HepG2 (cell line): ENCODE results near the gene TAS2R4. TPM values are rescaled to one million over a fixed set of nuclear protein-coding genes. Genes with fewer than 3 reads are reported as not detected.

Source experiments
- DNMT1 ChIP-seq: sonication (generic); formaldehyde crosslinking; IDR thresholded peaks from 2 replicates; pipeline ENCODE4 v1.5.1; 2020; ENCODE audit warnings: mild to moderate bottlenecking, missing genetic modification reagents
- HNF4A ChIP-seq: sonication (generic); formaldehyde crosslinking; IDR thresholded peaks from 2 replicates; pipeline ENCODE4 v1.4.0; 2020; ENCODE audit warnings: missing genetic modification reagents
- RBM39 ChIP-seq: fragments of 200-400 bp; formaldehyde crosslinking; IDR thresholded peaks from one replicate; pipeline ENCODE4 v1.6.1; 2018; ENCODE audit warnings: antibody characterized with exemption, mild to moderate bottlenecking, low read depth, low read length; ENCODE audit not compliant: poor library complexity, severe bottlenecking
- RFX5 ChIP-seq: IDR thresholded peaks from 2 replicates; pipeline ENCODE4 v1.6.1; 2011; ENCODE audit warnings: low read depth, low read length, improper control_type of control experiment
- SCMH1 ChIP-seq: sonication (generic); formaldehyde crosslinking; IDR thresholded peaks from 2 replicates; pipeline ENCODE4 v1.9.0; 2021; ENCODE audit warnings: missing genetic modification reagents, mild to moderate bottlenecking, borderline replicate concordance
- SIX4 ChIP-seq: sonication (generic); formaldehyde crosslinking; IDR thresholded peaks from 2 replicates; pipeline ENCODE4 v1.4.0; 2020; ENCODE audit warnings: missing genetic modification reagents
- SP2 ChIP-seq: sonication (generic); formaldehyde crosslinking; IDR thresholded peaks from 2 replicates; pipeline ENCODE4 v1.5.1; 2020; ENCODE audit warnings: mild to moderate bottlenecking, missing genetic modification reagents
- SUZ12 ChIP-seq: fragments of 150-350 bp; IDR thresholded peaks from 2 replicates; pipeline ENCODE4 v1.6.1; 2014; ENCODE audit warnings: low read depth, low read length
- TBX2 ChIP-seq: sonication (generic); formaldehyde crosslinking; IDR thresholded peaks from 2 replicates; pipeline ENCODE4 v1.5.0; 2020; ENCODE audit warnings: missing genetic modification reagents, mild to moderate bottlenecking, borderline replicate concordance
- THAP11 ChIP-seq: IDR thresholded peaks from 2 replicates; pipeline ENCODE4 v1.6.1; 2016; ENCODE audit warnings: missing biosample characterization, missing genetic modification reagents
- TSC22D2 ChIP-seq: sonication (generic); formaldehyde crosslinking; IDR thresholded peaks from 2 replicates; pipeline ENCODE4 v1.5.1; 2020; ENCODE audit warnings: missing genetic modification reagents, mild to moderate bottlenecking, borderline replicate concordance
- XBP1 ChIP-seq: sonication (generic); formaldehyde crosslinking; IDR thresholded peaks from 2 replicates; pipeline ENCODE4 v1.5.0; 2020; ENCODE audit warnings: missing genetic modification reagents
- YEATS2 ChIP-seq: sonication (generic); formaldehyde crosslinking; IDR thresholded peaks from 2 replicates; pipeline ENCODE4 v1.4.0; 2020; ENCODE audit warnings: missing genetic modification reagents, borderline replicate concordance
- ZBTB14 ChIP-seq: sonication (generic); formaldehyde crosslinking; IDR thresholded peaks from 2 replicates; pipeline ENCODE4 v1.4.0; 2020; ENCODE audit warnings: missing genetic modification reagents
- ZNF3 ChIP-seq: IDR thresholded peaks from 2 replicates; pipeline ENCODE4 v1.7.0; 2017; ENCODE audit warnings: inconsistent platforms
- ZNF550 ChIP-seq: sonication (generic); formaldehyde crosslinking; IDR thresholded peaks from 2 replicates; pipeline ENCODE4 v1.4.0; 2020; ENCODE audit warnings: mild to moderate bottlenecking, missing genetic modification reagents, borderline replicate concordance
- ZNF589 ChIP-seq: sonication (generic); formaldehyde crosslinking; conservative IDR thresholded peaks from 2 replicates; pipeline ENCODE4 v1.8.0; 2022; ENCODE audit warnings: mild to moderate bottlenecking, moderate library complexity, missing genetic modification reagents
- ZNF737 ChIP-seq: sonication (generic); formaldehyde crosslinking; IDR thresholded peaks from 2 replicates; pipeline ENCODE4 v1.5.0; 2020; ENCODE audit warnings: missing genetic modification reagents, mild to moderate bottlenecking, borderline replicate concordance
- ZNF878 ChIP-seq: sonication (generic); formaldehyde crosslinking; IDR thresholded peaks from 2 replicates; pipeline ENCODE4 v1.8.1; 2023; ENCODE audit warnings: mild to moderate bottlenecking, missing genetic modification reagents, moderate library complexity
- polyA plus RNA-seq, 8 experiments: library from polyadenylated mRNA; depleted of rRNA in 3 of 8; stranded (reverse) in 7 of 8; unstranded in 1 of 8; fragments of >200 nt; fragmentation: Illumina TruSeq in 4 of 8; extraction: Trizol in 4 of 8; gene quantifications; 2 replicates each; pipeline versions ENCODE4 v1.2.1 to v1.2.3, GENCODE V29; 2011 to 2016; ENCODE audit warnings: low read depth in 4 of 8, missing spikeins in 1 of 8, mixed read lengths in 1 of 8; ENCODE audit not compliant: insufficient read depth in 1 of 8
- total RNA-seq, 5 experiments: library from RNA; depleted of rRNA; stranded (reverse); fragments of >200 nt; fragmentation: Illumina TruSeq; extraction: Trizol; gene quantifications; 2 replicates each; pipeline ENCODE4 v1.2.3, GENCODE V29; 2016; ENCODE audit warnings: low read depth in 1 of 5
- TF ChIP-seq, protein P1 (sequence below): sonication (generic); formaldehyde crosslinking; IDR thresholded peaks from 2 replicates; pipeline ENCODE4 v1.5.0; 2020; ENCODE audit warnings: missing genetic modification reagents
- TF ChIP-seq, protein P2 (sequence below): sonication (generic); formaldehyde crosslinking; IDR thresholded peaks from 2 replicates; pipeline ENCODE4 v1.4.0; 2020; ENCODE audit warnings: missing genetic modification reagents
- TF ChIP-seq, protein P3 (sequence below): sonication (generic); formaldehyde crosslinking; IDR thresholded peaks from 2 replicates; pipeline ENCODE4 v1.8.1; 2022; ENCODE audit warnings: mild to moderate bottlenecking, missing genetic modification reagents
- TF ChIP-seq, protein P4 (sequence below): IDR thresholded peaks from 2 replicates; pipeline ENCODE4 v1.6.1; 2018; ENCODE audit warnings: missing genetic modification reagents

Gene TAS2R4
- total and polyA plus RNA-seq, 2 of the 13 experiments (the other 11 are each of a cell fraction or from before 2014, with no cell fraction given), result 0.71 to 0.80 TPM

DNA sequence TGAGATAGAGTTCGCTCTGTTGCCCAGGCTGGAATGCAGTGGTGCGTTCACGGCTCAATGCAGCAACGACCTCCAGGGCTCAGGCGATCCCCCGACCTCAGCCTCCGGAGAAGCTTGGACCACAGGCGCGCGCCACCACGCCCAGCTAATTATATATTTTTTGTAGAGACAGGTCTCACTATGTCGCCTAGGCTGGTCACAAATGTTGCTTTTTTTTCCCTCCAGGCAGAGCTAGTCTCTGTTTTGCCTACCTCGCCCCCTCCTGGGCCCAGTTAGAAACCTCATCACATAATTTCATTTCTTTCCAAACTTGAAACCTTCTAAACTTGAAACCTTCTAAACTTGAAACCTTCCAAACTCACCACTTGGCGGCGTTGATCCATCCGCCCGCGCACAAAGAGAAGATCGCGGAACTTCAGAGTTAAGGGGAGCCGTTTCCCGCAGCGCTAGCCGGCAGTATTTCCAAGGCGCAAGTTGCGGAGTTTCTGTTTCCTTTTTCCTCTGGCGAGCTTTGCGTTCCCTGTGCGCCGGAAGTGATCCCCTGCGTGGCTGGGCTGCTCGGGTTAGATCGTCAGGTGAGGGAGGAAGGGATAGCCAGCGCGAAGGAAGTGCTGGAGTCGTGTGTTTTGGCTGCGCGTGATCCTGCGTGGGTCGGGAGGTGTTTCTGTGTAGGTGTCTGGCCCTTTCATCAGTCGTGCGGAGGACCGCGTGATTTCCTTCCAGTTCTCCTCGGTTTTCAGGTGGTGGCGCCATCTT lies 38.5 kb upstream of the TAS2R4 start, which contains the start of gene SSBP1 (continued):
- peak; percentile 60; the same call in 1 of the 2 replicates for TF ChIP-seq ZBTB14 (CRISPR knock-in tag)
- TF ChIP-seq, protein P1, sequence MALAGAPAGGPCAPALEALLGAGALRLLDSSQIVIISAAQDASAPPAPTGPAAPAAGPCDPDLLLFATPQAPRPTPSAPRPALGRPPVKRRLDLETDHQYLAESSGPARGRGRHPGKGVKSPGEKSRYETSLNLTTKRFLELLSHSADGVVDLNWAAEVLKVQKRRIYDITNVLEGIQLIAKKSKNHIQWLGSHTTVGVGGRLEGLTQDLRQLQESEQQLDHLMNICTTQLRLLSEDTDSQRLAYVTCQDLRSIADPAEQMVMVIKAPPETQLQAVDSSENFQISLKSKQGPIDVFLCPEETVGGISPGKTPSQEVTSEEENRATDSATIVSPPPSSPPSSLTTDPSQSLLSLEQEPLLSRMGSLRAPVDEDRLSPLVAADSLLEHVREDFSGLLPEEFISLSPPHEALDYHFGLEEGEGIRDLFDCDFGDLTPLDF (CRISPR knock-in tag), result peak; percentile 49; the same call in 1 of the 2 replicates
- TF ChIP-seq ZNF3 (CRISPR knock-in tag), result no peak
- peak; percentile 64; the same call in 1 of the 2 replicates for TF ChIP-seq SP2 (CRISPR knock-in tag)
- TF ChIP-seq HNF4A (CRISPR knock-in tag), result peak; percentile 25; the same call in 1 of the 2 replicates
- no peak for TF ChIP-seq SCMH1 (CRISPR knock-in tag)
- TF ChIP-seq XBP1 (CRISPR knock-in tag), result no peak
- TF ChIP-seq TBX2 (CRISPR knock-in tag), result peak; percentile 76
- TF ChIP-seq, protein P2, sequence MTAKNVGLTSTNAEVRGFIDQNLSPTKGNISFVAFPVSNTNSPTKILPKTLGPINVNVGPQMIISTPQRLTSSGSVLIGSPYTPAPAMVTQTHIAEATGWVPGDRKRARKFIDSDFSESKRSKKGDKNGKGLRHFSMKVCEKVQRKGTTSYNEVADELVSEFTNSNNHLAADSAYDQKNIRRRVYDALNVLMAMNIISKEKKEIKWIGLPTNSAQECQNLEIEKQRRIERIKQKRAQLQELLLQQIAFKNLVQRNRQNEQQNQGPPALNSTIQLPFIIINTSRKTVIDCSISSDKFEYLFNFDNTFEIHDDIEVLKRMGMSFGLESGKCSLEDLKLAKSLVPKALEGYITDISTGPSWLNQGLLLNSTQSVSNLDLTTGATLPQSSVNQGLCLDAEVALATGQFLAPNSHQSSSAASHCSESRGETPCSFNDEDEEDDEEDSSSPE (CRISPR knock-in tag), result peak; percentile 70
- TF ChIP-seq SIX4 (CRISPR knock-in tag), result peak; percentile 77
- no peak for TF ChIP-seq RFX5
- TF ChIP-seq THAP11, result peak; percentile 97
- TF ChIP-seq TSC22D2 (CRISPR knock-in tag), result peak; percentile 93
- no peak for TF ChIP-seq SUZ12
- peak; percentile 99 for TF ChIP-seq YEATS2
- TF ChIP-seq, protein P3, sequence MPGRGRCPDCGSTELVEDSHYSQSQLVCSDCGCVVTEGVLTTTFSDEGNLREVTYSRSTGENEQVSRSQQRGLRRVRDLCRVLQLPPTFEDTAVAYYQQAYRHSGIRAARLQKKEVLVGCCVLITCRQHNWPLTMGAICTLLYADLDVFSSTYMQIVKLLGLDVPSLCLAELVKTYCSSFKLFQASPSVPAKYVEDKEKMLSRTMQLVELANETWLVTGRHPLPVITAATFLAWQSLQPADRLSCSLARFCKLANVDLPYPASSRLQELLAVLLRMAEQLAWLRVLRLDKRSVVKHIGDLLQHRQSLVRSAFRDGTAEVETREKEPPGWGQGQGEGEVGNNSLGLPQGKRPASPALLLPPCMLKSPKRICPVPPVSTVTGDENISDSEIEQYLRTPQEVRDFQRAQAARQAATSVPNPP (CRISPR knock-in tag), result peak; percentile 88
- peak; percentile 87 for TF ChIP-seq ZNF878 (CRISPR knock-in tag)
- no peak for TF ChIP-seq DNMT1 (CRISPR knock-in tag)
- peak; percentile 91 for TF ChIP-seq RBM39
- TF ChIP-seq, protein P4, sequence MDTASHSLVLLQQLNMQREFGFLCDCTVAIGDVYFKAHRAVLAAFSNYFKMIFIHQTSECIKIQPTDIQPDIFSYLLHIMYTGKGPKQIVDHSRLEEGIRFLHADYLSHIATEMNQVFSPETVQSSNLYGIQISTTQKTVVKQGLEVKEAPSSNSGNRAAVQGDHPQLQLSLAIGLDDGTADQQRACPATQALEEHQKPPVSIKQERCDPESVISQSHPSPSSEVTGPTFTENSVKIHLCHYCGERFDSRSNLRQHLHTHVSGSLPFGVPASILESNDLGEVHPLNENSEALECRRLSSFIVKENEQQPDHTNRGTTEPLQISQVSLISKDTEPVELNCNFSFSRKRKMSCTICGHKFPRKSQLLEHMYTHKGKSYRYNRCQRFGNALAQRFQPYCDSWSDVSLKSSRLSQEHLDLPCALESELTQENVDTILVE, result peak; percentile 93
- TF ChIP-seq ZNF737 (CRISPR knock-in tag), result peak; percentile 88; the same call in 1 of the 2 replicates
- TF ChIP-seq ZNF550, result no peak
- TF ChIP-seq ZNF589 (CRISPR knock-in tag), result 0 out of 2 replicates have a peak, but pooled peaks have one; percentile 72
